Measurements from ENCODE around the gene TTC14.
"Not testable (repeated sequence)": the region's sequence is repeated elsewhere in the genome, so short reads cannot be mapped to it uniquely, and the experiment has no call there.

Gene TTC14, protein sequence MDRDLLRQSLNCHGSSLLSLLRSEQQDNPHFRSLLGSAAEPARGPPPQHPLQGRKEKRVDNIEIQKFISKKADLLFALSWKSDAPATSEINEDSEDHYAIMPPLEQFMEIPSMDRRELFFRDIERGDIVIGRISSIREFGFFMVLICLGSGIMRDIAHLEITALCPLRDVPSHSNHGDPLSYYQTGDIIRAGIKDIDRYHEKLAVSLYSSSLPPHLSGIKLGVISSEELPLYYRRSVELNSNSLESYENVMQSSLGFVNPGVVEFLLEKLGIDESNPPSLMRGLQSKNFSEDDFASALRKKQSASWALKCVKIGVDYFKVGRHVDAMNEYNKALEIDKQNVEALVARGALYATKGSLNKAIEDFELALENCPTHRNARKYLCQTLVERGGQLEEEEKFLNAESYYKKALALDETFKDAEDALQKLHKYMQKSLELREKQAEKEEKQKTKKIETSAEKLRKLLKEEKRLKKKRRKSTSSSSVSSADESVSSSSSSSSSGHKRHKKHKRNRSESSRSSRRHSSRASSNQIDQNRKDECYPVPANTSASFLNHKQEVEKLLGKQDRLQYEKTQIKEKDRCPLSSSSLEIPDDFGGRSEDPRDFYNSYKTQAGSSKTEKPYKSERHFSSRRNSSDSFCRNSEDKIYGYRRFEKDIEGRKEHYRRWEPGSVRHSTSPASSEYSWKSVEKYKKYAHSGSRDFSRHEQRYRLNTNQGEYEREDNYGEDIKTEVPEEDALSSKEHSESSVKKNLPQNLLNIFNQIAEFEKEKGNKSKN

DNA sequence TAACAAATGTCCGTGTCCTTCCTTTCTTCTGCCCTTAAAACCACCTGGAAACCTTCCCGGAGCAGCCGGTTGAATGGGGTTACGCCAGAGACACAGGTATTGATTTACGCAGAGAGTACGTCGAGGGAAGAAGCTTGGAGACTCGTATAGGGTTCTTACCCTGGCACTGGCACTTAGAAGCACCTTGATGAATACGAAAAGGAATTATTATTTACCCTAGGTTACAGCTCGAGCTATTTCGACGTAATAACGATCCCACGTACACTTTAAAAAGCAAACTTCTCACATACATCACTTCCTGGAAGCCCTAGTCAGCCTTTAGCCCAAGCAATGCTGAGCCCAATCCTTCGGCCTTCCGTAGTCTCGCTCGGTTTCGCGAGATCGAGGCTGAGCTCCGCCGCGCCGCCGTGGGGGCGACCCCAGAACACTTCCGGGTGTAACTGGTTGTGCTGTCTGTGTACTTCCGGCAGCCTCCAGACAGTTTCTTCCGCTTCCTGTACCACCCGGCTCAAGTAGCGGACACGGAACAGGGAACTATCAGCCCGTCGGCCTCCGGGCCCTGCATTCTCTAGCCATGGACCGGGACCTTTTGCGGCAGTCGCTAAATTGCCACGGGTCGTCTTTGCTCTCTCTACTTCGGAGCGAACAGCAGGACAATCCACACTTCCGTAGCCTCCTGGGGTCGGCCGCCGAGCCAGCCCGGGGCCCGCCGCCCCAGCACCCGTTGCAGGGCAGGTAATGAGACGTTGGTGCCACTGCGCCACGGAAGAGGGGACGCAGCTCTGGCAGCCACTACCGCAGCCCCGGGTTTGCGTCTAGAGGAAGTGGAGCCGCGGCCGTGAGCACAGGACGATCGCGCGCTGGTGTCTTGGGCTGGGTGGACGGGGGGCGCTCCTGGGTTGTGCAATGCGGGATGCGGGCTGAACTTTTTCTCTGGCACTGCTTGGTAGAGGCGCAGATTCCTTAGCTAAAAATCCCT lies at the start of gene TTC14:
Gene TTC14, plus strand, starts transcription at position 476 of the 979 bp plus-strand sequence. Its CDS starts 99 bp downstream, at position 575.
- DNase-seq: peak; percentile 97

DNA sequence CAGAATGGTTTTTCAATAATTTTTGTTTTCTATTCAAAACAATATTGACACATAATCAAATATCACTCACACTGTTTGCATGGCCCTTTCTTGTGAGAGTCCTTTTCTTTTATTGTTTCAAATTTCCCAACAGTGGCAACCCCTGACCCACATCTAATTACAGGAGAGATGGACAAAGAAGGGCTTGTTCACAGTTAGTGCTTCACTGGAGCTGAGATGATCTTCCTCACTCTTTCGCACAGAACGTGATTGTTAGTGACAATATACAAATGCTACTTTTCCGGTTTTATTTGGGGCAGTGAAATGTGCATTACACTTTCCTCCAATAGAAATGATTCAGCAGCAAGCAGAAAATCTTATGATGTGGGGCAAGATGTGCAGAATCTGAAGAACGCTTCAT lies 38.6 kb upstream of the TTC14 start:
- DNase-seq: no peak

DNA sequence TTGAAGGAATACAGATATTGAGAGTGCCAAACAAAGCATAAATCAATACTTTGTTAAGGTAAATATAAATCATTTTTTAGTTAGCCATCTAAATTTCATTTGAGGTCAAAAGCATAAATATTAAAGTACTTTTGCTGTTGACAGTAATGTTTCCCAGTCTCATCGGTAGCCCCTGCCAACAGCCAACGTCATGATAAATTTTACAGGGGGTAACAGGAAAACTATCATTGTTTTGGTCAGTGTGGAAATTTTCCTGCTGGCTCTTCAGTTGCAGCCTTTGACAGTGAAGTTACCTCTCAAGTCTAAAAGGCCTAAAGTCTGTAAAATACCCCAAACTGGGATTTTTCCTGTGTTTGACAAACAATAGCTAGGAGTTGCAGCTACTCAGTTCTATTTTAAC lies 37.3 kb upstream of the TTC14 start:
- DNase-seq: no peak

DNA sequence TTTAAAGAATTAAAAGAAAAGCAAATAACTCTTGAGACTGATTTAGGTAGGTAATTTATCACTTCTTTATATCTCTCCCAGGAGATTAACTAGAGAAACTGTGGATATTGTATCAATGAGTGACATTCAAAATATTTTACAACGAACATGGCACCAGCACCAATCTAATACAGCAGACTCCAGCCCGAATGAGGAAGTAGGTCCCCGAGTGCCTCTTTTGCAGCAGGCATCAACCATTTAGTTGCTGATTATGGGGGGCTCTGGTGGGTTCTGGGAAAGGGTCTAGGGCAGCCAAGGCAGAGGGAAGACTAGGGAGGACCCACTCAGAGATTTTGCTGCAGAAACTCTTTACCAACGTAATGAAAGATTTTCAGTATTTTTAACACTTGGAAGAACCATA lies 31.7 kb upstream of the TTC14 start:
- DNase-seq: no peak

DNA sequence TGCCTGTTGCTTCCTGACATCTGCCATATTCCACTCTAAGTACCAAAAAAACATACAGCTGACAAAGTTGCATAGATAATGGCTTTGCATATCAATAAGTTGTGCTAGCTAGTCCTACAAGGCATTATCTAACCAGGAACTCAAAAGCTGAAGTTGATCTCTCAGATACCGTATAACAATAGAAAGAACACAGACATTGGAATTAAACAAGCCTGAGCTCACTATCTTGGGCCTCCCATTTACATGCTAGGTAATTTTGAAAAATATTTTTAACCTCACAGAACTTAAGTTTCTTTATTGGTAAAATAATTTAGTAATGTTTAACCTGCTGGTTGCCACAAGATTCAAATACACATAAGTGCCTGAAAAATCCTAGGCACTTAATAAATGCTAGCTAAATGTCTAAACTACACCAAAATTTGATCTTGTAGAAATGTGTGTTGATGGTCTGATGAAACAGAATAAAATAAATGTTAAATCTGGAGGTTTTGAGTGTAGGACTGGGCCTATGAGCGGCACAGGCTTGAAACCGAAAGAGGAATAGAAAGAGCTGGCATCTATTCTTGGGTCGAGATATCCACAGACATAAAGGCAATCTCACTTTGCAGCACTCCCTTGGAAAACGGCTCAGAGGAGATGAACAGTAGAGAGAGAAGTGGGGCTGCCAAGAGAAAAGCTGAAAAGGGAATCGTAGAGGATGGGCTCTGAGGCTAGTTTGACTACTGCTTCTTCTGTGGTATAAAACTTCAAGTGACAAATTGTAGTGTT lies 29.9 kb upstream of the TTC14 start:
- DNase-seq: no peak

DNA sequence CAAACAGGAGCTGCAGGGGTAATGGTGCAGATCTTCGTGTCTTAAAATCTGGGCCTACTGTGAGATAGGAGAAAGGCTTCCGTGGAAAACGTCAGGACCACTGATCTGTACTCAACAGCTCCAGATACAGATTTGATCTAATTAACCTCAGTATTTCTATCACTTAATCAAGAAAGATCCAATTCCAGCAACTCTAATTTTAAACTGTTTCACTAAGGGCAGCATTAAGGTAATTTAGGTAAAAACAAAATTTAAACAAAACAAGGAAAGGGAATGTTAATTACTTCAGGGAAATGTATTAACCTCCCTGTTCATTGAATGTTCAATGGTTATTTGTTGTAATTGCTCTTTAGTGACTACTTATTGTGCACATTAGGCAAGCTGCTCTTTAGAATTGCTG lies 26.4 kb upstream of the TTC14 start:
- no peak for DNase-seq

DNA sequence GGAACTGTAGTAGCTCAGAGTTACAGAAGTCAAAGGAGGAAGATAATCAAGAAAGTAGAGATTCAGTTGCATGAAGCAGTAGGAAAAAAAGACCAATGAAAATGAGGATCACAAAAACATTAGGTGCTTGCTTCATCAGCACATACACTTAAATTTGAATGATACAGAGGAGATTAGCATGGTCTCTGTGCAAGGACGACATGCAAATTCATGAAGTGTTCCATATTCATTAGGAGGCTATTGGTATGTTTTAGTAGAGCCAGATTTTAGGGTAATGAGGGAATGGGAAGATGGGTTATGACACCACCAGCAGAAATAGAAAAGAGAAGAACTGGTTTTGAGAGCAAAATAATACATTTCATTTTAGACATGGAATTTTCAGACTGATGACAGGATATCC lies 21.0 kb upstream of the TTC14 start:
- no peak for DNase-seq

DNA sequence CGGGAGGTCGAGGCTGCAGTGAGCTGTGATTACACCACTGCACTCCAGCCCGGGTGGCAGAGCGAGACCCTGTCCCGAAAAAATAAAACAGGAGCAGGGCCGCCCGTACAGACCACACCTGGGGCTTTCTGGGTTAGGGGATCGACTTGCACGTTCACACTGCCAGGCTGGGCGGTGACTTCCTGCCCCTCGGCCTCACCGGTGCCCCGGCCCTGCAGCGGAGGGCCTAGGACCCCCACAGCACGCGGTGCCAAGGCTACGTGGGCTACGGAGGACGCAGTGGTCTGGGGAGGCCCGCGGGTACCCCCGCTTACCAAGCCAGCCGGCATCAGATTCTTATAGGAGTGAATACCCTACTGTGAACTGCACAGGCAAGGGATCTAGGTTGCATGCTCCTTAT lies 11.6 kb upstream of the TTC14 start:
- no peak for DNase-seq

DNA sequence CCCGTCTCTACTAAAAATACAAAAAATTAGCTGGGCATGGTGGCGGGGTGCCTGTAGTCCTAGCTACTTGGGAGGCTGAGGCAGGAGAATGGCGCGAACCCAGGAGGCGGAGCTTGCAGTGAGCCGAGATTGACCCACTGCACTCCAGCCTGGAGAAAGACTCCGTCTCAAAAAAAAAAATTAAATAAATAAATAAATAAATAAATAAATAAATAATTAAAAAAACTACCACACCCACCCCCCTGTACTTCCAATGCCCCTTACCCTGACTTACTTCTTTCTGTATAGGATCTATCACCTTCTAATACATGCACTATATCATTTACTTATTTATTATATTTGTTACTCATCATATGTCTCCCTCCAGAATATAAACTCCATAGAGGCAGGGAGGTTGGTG lies 8.3 kb upstream of the TTC14 start:
- DNase-seq: not testable (repeated sequence)

DNA sequence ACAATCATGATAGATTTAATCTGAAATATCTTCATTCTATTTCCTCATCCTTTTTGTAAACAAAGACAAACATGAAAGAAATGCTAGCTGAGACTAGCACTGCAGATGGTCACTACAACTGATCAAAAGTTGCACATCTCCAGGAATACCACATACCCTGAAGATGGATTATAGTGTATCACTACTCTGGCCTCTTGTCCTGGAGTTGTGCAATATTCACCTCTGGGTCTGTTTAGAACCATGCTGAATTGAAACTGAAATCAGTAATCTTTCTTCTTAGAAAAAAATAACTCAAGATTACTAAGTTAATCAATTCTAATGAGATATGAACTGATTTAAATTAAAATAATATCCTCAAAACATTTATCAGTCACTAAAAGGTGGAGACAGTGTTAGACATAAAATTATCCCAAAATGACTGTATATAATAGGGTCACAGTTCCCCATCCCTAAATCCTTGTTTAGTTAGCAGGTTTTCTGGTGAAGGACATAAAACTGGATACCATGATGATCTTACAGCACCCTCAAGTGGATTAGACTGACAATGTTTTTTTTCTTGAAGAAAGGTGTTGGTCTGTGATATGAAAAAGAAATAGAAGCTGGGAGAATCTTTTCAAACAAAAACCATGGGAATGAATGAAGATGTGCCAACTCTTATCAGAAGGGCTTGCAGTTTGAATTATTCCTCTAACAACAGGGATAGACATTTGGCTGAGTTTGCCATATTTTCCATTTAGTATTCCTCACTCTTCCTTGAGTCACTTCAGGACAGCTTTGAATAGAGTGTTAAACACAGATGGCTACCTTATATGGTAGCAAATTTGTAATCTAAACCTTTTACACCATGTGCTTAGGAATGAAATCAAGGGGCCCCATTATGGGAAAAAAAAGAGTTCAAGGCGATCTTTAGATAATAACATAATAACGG lies 7.1 kb upstream of the TTC14 start:
- DNase-seq: no peak

DNA sequence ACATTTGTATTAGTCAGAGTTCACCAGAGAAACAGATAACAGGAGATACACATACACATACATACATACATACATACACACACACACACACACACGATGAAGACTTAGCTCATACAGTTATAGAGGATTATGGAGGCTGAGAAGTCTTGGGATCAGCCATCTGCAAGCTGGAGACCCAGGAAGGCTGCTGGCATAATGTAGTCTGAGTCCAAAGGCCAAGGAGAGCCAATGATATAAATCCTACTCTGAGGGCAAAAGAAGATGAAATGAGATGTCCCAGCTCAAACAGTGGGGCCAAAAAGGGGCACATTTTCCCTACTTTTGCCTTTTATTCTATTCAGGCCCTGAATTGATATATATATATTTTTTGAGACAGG lies 6.4 kb upstream of the TTC14 start:
- DNase-seq: no peak

DNA sequence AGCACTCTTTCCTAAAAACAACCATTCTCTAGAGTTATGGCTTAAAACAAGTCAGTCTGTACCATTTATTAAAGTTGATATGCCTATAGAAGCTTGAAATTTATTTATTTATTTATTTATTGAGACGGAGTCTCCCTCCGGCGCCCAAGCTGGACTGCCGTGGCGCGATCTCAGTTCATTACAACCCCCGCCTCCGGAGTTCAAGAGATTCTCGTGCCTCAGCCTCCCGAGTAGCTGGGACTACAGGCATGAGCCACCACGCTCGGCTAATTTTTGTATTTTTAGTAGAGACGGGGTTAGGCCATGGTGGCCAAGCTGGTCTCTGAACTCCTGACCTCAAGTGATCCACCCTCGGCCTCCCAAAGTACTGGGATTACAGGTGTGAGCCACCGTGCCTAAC lies 1.5 kb upstream of the TTC14 start:
- DNase-seq: no peak

DNA sequence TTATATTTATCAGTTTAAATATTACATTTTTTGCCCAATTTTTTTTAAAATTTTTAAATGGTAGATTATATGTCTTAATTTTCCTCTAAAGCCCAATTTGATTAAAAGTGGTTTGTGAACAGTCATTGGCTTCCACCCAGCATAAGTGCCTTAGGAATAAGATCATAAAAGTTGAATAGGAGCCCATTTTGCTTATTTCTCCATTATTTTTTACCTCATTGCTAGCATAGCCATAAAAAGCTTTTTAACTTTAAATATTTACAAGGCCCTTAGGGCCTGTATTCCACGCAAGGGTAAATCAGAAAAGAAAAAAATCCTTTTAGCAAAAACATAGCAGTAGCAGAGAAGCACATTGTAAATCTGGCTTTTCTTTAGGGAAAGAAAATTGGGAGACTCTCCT lies 9.0 kb downstream of the TTC14 start:
- no peak for DNase-seq

DNA sequence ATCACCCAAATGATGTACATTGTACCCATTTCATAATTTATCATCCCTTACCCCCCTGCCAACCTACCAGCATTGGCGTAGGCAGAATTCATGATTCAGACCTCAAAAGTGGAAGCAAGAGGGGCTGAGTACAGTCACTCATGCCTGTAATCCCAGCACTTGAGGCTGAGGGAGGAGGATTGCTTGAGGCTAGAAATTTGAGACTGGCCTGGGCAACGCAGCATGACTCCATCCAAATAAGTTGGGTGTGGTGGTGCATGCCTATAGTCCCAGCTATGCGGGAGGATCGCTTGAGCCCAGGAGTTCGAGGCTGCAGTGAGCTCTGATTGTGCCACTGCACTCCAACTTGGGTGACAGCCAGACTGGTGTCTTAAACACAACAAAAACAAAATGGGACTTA lies 10.4 kb downstream of the TTC14 start:
- no peak for DNase-seq

DNA sequence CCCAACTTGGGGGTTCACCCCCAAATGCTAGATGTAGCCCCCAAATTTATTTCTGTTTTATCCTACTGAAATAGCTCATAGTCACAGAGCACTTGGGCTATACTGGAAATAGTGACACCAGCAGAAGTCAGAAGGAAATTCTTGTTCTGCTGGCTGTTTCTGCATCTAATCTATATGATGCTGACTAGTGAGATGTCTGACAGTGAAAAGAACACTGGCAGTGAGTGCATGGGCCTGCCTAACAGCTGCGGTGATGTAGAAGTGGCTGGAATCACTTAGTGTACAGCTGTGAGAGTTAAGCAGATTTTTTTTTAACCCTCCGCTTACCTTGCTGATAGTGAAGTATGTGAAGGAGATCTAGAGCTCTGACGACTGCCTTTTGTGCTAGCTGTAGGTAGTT lies 14.0 kb downstream of the TTC14 start:
- DNase-seq: no peak

DNA sequence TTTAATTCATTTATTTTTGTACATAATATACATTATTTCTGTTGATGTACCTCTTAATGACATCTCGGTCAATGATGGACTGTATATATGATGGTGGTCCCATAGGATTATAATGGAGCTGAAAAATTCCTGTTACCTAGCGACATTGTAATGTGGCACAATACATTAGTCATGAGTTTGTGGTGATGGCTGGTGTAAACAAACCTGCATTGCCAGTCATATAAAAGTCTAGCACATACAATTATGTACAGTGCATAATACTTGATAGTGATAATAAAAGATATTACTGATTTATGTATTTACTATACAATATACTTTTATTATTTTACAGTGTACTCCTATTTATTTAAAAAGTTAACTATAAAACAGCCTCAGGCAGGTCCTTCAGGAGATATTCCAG lies 15.1 kb downstream of the TTC14 start:
- no peak for DNase-seq

DNA sequence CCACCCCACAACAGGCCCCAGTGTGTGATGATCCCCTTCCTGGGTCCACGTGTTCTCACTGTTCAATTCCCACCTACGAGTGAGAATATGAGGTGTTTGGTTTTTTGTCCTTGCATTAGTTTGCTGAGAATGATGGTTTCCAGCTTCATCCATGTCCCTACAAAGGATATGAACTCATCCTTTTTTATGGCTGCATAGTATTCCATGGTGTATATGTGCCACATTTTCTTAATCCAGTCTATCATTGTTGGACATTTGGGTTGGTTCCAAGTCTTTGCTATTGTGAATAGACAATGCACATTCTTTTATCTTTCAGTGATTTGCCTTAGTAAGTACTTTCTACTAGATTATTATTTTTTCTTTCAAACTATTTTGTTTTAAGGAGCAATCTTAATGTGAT lies 16.6 kb downstream of the TTC14 start:
- DNase-seq: not testable (repeated sequence)

DNA sequence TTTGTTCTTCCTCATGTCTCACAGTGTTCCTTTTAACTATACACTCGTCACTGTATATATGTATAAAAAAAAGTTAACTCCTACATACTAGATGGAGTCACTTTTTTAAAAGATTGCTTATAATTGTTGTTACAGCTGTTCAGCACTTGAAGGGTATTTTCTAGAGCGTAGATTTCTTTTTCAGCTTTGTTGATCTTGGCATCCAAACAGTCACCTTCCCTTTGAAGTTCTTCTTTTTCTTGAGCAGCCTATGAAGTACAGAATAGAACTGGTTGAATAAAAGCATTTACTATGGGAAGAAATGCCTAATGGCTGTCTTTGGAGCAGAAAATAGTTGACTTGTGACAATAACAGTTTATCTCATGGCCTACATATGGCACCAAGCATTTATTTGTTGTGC lies 17.8 kb downstream of the TTC14 start:
- DNase-seq: no peak

DNA sequence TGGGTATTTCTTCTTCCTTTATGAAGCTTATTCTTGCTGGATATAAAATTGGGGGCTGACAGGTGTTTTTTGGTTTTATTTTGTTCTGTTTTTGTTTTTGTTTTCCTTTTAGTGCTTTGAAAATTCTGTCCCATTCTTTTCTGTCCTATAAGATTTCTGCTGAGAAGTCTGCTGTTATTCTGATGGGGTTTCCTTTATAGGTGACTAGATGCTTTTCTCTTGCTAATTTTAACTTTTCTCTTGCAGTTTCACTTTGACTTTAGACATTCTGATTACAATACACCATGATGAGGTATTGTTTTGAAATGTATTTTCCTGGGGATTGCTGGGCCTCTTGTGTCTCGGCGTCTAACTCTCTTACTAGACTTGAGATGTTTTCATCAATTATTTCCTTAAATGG lies 22.8 kb downstream of the TTC14 start:
- peak; percentile 61 for DNase-seq

DNA sequence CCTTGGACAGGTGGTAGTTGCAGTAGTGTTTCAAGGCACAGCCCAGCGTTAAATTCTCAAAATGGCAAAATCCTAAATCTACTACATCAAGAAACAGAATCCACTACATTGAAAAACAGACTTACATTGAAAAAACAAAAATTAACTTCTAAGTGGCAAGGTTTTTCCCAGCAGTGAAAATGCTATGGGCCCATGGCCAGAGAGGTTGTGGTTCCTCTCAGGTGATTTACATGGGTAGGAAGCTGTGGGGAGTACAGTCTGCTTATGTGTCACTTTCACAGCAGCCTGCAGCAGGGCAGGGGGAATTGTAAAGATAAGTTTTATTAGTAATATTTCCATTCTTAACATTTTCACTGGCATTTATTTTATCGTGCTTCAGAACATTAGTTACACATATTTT lies 24.9 kb downstream of the TTC14 start:
- peak; percentile 7 for DNase-seq

DNA sequence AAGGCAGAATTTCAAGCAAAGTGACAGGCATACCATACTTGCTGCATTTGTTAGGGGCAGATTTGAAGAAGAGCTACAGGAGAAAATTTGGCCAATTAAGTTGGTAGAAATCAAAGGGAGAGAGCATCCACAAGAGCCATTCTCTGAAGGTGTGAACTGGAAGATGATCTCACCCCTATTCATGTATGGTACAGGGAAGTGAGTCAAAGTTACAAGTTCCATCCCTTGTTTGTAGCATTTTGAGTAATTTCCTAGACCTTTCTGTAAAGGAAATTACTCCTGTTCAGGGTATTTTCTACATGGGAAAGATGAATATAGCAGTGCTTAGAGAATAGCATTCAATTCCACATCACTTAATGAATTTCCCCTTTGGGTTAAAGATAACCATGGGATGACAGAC lies 28.4 kb downstream of the TTC14 start:
- peak; percentile 47 for DNase-seq

All from activated CD4-positive, alpha-beta T cell treated with anti-CD3 and anti-CD28 coated beads, Interleukin-10, Interleukin-2, amounts not matched to agents 100 ng/mL and 50 ng/mL, durations not matched to agents 16 hours and 8 hours (primary cell).